GM19372 (cell line): Measurements from ENCODE around the gene HPD.
"Not testable (repeated sequence)": the region's sequence is repeated elsewhere in the genome, so short reads cannot be mapped to it uniquely, and the experiment has no call there.

Source experiments
- ATAC-seq: cut with Tn5 transposase; IDR thresholded peaks from one replicate; pipeline ENCODE4 v1.9.1; 2021; ENCODE audit warnings: mild to moderate bottlenecking, low read depth, moderate library complexity; ENCODE audit not compliant: unreplicated experiment

HPD gene

GRCh38 chr12:121869229-121869628, 10.6 kb upstream of the HPD start:
- not testable (repeated sequence) for ATAC-seq

- ATAC-seq = no peak
These were observed 7.7 kb upstream of the HPD start for GRCh38 chr12:121866331-121866730.

DNA sequence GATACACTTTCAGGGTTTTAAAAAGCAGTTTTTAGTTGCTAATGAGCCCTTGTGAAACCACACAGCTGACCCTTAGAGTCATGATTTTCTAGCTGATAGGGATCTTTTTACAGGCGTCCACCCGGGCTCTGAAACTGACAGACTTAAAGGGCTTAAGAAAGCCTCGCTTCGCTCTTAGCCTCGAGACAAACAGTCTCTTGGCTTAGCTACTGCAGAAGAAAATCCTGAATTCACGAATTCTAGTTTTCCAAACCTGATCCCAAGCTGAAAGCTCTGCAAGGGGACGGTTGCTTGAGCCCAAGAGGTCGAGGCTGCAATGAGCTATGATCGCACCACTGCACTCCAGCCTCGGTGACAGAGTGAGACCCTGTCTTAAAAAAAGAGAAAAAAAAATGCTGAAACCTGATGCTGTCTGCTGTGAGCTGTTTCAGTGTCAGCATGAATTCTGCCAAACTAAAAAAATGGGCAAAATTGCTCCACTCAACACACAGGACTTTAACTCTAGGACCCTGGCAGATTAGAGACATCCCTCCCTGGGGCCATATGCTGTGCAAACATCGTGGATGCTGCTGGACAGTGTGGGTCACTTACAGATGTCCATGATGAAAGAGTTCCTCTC, 3.1 kb upstream of the HPD start:
- ATAC-seq = no peak

DNA sequence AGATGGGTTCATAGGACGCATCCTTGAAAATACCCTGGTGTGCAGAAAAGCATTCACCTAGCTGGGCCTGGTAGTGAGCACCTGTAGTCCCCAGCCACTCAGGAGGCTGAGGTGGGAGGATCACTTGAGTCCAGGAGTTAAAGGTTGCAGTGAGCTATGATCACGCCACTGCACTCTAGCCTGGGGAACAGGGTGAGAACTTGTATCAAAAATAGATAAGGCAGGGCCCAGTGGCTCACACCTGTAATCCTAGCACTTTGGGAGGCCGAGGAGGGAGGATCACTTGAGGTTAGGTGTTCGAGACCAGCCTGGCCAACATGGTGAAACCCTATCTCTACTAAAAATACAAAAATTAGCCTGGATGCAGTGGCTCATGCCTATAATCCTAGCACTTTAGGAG, 2.0 kb upstream of the HPD start:
- ATAC-seq = not testable (repeated sequence)

GRCh38 chr12:121860257-121860656, 1.6 kb upstream of the HPD start:
- no peak for ATAC-seq

DNA sequence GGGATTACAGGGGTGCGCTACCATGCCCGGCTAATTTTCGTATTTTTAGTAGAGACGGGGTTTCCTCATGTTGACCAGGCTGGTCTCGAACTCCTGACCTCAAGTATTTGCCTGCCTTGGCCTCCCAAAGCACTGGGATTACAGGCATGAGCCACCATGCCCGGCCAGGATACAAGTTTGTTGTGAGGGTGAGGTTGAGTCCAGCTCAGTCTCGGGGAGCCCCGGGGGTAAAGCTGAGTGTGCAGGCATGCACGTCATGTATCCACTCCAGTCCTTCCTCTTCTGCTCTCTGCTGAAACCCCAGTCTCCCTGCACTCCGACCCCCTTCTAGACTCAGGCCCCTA, 369 bp downstream of the HPD start:
- no peak for ATAC-seq

DNA sequence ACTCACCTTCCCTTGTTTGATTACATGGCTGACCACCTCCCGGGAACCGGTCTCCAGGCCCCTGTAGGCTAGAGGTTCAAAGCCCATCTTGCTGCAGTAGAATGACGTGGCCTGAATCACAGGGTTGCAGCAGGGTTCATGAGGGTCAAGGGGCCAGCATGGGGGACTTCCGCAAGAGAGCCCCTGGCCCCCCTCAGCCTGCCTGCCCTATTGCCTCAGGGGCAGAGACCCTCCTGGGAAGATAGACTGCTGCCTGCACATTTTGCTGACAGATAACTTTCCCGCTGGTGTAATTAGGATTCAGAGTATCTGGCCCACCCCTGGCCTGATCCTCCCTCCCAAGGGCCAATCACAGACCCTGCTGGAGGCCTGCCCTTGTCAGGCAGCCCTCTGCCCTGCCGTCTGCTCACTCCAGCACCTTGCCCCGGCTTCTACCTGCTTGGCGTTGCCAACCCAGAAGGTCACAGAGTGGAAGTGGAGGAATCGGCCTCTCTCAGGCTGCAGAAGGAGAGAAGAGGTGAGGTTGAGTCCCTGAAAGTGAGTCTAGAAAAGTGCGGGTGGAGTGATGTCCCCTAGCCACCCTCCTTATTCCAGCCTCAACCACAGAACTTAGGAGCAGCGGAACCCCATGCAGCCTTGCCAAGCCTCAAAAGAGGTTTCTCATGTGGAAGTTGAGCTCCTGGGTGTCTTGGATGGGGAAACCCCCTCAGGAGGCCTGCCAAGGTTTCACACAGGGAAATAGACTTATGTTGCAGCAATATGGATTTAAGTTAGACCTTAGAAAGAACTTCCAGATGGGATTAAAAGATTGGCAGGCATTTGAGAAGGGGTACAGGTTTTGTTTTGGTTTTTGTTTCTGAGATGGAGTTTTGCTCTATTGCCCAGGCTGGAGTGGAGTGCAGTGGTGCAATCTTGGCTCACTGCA, 1.1 kb downstream of the HPD start:
- no peak for ATAC-seq

DNA sequence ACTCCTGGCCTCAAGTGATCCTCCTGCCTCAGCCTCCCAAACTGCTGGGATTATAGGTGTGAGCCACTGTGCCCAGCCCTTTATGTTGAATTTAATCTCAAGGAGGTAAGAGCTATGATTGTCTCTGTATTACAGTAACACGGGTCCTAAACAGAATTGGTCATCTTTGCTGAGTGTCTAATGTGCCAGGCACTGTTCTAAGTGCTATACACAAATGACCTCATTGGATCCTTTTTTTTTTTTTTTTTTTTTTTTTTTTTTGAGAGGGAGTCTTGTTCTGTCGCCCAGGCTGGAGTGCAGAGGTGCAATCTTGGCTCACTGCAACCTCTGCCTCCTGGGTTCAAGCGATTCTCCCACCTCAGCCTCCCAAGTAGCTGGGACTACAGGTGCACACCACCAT, 6.3 kb downstream of the HPD start:
- ATAC-seq = not testable (repeated sequence)

DNA sequence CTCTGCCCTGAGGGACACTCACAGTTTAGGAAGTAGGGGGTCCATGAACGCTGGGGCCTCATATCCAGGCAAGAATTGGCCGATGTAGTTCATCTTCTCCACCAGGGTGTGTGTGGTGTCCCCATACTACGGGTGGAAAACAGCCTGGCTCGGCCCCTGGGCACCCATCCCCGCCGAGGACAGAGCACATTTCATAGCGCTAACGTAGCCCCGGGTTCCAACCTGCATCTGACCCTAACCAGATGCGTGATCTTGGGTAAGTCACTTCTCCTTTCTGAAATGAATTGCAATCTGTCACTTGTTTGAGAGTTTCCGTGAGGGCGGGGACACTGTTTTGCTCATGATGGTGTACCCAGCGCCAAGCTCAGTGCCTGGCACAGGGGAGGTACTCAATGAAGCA, 9.0 kb downstream of the HPD start:
- no peak for ATAC-seq

- no peak for ATAC-seq
These were observed 9.4 kb downstream of the HPD start for GRCh38 chr12:121849211-121849610.

DNA sequence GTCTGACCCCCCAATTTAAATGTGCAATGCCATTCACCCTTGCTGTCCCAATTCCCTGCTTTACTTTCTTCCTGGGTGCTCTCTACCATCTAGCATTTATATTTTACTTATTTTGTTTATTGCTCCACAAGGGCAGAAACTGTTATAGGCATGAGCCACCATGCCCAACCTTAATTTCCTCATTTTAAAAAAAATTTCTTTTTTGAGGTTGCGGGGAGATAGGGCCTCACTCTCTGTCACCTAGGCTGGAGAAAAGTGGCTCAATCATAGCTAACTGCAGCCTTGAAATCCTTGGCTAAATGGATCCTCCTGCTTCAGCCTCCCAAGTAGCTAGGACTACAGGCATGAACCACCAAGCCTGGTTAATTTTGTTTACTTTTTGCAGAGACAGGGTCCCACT, 13.0 kb downstream of the HPD start:
- no peak for ATAC-seq

- no peak for ATAC-seq
These were observed 15.2 kb downstream of the HPD start for GRCh38 chr12:121843236-121843982.

- no peak for ATAC-seq
These were observed 18.5 kb downstream of the HPD start for GRCh38 chr12:121839993-121840761.

DNA sequence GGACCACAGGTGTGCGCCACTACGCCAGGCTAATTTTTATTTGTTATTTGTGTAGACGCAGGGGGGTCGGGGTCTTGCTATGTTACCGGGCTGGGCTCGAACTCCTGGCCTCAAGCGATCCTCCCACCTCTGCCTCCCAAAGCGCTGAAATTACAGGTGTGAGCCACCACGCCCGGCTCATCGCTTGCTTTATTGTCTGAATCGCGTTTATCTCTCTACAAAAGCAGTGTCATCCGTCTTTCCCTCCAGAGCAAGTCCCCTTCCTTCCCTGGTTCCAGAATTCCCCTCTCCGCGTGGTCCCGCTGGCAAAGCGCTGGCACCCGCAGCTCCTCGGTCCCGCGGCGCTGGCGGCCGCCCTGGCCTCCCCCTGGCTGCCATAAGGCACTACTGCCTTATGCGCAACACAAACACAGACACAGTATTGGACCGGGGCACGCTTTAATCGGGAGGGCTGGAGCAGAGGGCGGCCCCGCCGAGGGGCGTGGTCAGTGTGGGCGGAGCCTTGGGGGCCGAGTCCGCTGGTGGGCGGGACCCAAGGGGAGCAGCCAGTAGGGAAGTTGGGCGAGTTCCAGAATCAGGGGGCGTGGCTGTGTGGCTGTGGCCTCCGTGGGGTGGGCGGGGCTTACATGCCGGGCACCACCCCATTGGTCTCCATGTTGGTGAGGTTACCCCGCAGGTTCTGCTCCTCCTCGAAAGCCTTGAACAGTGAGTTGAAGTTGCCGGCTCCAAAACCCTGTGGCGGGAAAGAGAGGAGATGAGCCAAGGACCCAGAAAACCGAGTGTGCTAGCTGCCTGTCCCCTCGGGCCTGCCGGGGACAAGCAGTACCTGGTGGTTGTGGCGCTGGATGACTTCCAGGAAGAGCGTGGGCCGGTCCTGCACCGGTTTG, 19.3 kb downstream of the HPD start:
- peak; percentile 97 for ATAC-seq

- no peak for ATAC-seq
These were observed 20.5 kb downstream of the HPD start for GRCh38 chr12:121838126-121838525.

- no peak for ATAC-seq
These were observed 21.0 kb downstream of the HPD start for GRCh38 chr12:121837680-121838079.

DNA sequence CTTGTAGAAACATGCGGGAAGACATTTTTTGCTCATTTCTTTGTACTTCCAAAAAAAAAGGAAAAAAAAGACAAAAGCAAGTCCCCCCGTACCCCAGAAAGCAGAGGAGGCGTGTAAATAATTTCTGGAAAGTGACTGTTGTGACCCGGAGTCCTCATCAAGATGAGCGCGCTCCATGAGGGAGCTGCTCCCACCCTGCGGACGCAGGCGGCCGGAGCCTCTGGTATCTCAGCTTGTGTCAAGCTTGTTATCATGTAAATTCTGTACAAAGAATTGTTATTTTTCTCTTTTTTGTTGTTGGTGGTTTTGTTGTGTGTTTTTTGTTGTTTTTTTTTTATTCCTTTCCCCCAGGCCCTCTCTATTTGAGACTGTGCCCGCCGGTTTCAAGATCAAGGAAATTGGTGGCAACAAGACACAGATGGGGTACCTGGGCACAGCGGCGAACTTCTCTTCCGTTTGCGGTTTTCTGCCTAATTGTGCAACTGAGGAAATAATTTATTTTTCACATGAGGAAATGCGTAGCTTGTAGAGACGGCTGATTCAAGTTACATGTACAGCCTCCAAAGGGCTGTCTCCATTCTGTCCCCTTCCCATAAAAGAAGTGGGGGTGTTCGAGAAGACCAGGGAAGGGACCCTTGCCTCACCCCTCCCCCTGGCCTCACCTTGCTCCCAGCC, 27.0 kb downstream of the HPD start:
- no peak for ATAC-seq

DNA sequence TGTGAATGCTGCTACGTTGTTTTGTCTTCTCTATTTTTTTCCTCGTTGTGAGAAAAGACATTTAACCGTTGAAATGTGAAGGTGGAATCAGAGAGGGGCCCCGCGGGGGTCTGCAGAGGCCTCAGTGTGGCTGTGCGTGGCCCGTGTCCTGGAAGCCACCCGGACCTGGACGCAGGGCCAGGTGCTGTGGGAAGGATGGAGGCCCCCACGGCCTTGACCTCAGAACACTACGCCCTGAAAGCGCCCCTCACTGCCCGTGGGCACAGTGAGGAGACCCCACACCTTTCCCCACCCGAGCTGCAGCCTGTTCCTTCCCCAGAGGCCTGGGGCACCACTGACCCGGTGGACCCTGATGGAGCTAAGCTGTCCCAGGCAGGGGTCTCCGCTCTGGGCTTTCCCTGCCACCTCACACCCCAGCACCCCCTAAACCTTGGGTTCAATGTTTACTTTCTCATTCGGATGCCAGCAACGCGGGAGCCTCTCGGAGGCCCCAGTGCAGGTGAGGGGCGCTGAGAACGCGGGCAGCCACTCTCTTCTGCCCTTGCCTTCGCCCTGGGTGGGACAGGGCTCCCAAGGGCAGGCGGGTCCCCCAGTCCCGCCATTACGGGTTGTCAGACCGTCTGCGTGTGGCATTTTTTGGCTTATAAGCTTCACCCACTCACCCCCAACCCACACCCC, 27.9 kb downstream of the HPD start:
- ATAC-seq = no peak

- ATAC-seq = no peak
These were observed 28.5 kb downstream of the HPD start for GRCh38 chr12:121830134-121830533.
